Bladder microvascular endothelial cell (primary cell): Measurements from ENCODE around the gene TJP3. TPM values are rescaled to one million over a fixed set of nuclear protein-coding genes. Genes with fewer than 3 reads are reported as not detected.

Experiments
- total RNA-seq: library from RNA; depleted of rRNA; stranded (reverse); fragments of >200 nt; gene quantifications from 2 replicates; pipeline ENCODE4 v1.2.3, GENCODE V29; 2014

Gene TJP3
- 0.06 TPM in 1 of 2 replicates, not detected in the other for total RNA-seq

GRCh38 chr19:3708207-3708931 is at the start of gene TJP3:
Gene TJP3, plus strand, starts transcription at chr19:3708384. Its CDS starts 20,049 bp downstream, at chr19:3728433.

GRCh38 chr19:3700242-3701032 is 7.7 kb upstream of the TJP3 start, which contains the start of gene PIP5K1C:
Gene PIP5K1C, minus strand, starts transcription at chr19:3700468. Its CDS starts 78 bp downstream, at chr19:3700390.

GRCh38 chr19:3761382-3762129 is 53.4 kb downstream of the TJP3 start, which contains the start of gene APBA3:
Gene APBA3, minus strand, starts transcription at chr19:3761692. Its CDS starts 1,428 bp downstream, at chr19:3760264.

GRCh38 chr19:3762501-3763459 is 54.6 kb downstream of the TJP3 start, which contains the start of gene MRPL54:
Gene MRPL54, plus strand, starts transcription at chr19:3762682. Its CDS starts 19 bp downstream, at chr19:3762701.

GRCh38 chr19:3771906-3772455 is 63.8 kb downstream of the TJP3 start, which contains the start of gene RAX2:
Gene RAX2, minus strand, starts transcription at chr19:3772228. Its CDS starts 486 bp downstream, at chr19:3771742.

GRCh38 chr19:3785938-3786824 is 78.0 kb downstream of the TJP3 start, which contains the start of gene MATK:
Gene MATK, minus strand, starts transcription at chr19:3786381. Its CDS starts 1,246 bp downstream, at chr19:3785135.

Other genes starting within 250 kb of the TJP3 start
- gene SMIM24, start 227.9 kb upstream of the TJP3 start, total RNA-seq: not detected in 2 replicates
- gene SMIM44, start 224.9 kb upstream of the TJP3 start, total RNA-seq: not detected in 2 replicates
- 11.0 and 16.9 TPM in 2 replicates for gene DOHH, start 207.7 kb upstream of the TJP3 start, total RNA-seq
- 22.5 and 44.3 TPM in 2 replicates for gene FZR1, start 202.1 kb upstream of the TJP3 start, total RNA-seq
- gene TEKTIP1, start 169.2 kb upstream of the TJP3 start, total RNA-seq: not detected in 2 replicates
- 57.1 and 120 TPM in 2 replicates for gene MFSD12, start 150.8 kb upstream of the TJP3 start, total RNA-seq
- 57.3 and 88.4 TPM in 2 replicates for gene HMG20B, start 135.4 kb upstream of the TJP3 start, total RNA-seq
- gene GIPC3, start 122.9 kb upstream of the TJP3 start, total RNA-seq: 0.32 and 0.57 TPM in 2 replicates
- gene TBXA2R, start 101.5 kb upstream of the TJP3 start, total RNA-seq: 1.1 and 2.1 TPM in 2 replicates
- 29.5 and 41.6 TPM in 2 replicates for gene CACTIN, start 81.6 kb upstream of the TJP3 start, total RNA-seq
- gene PIP5K1C, start 7.9 kb upstream of the TJP3 start, total RNA-seq: 18.9 and 81.9 TPM in 2 replicates
- gene APBA3, start 53.3 kb downstream of the TJP3 start, total RNA-seq: 17.8 and 25.0 TPM in 2 replicates
- 36.8 and 68.5 TPM in 2 replicates for gene MRPL54, start 54.3 kb downstream of the TJP3 start, total RNA-seq
- not detected in 2 replicates for gene RAX2, start 63.8 kb downstream of the TJP3 start, total RNA-seq
- gene MATK, start 78.0 kb downstream of the TJP3 start, total RNA-seq: 0.50 TPM in 1 of 2 replicates, not detected in the other
- gene ZFR2, start 160.7 kb downstream of the TJP3 start, total RNA-seq: not detected in 2 replicates
- gene ATCAY, start 172.3 kb downstream of the TJP3 start, total RNA-seq: not detected in 2 replicates
- gene NMRK2, start 224.7 kb downstream of the TJP3 start, total RNA-seq: not detected in 2 replicates